Cardiac muscle cell (in vitro differentiated cells and primary cell): Measurements from ENCODE around the gene MZT2A. TPM values are rescaled to one million over a fixed set of nuclear protein-coding genes. Genes with fewer than 3 reads are reported as not detected.
"Not testable (repeated sequence)": the region's sequence is repeated elsewhere in the genome, so short reads cannot be mapped to it uniquely, and the experiment has no call there.

Experiments
- DNase-seq, 2 donors: peaks; one replicate each; pipeline versions ENCODE4 v3.0.0 to v3.0.0-alpha.2; 2010 to 2017; ENCODE audit warnings: low read depth in 1 of 2, low spot score in 1 of 2
- H3K27ac ChIP-seq: fragments of 200-600 bp; sonication (generic); 2 replicates; pipeline ENCODE4 v1.5.1; 2016
- H3K27me3 ChIP-seq: fragments of 200-600 bp; sonication (generic); 2 replicates; pipeline ENCODE4 v1.6.0; 2016; ENCODE audit warnings: control low read depth
- H3K36me3 ChIP-seq: fragments of 200-600 bp; sonication (generic); 2 replicates; pipeline ENCODE4 v1.5.1; 2016; ENCODE audit warnings: control low read depth
- H3K4me1 ChIP-seq: fragments of 200-600 bp; sonication (generic); 2 replicates; pipeline ENCODE4 v1.8.1; 2017; ENCODE audit warnings: low read depth, mild to moderate bottlenecking, mixed run types
- H3K4me3 ChIP-seq: fragments of 200-600 bp; sonication (generic); 2 replicates; pipeline ENCODE4 v1.5.1; 2016; ENCODE audit warnings: mild to moderate bottlenecking
- H3K9me3 ChIP-seq: fragments of 200-600 bp; sonication (generic); 2 replicates; pipeline ENCODE4 v1.5.1; 2017; ENCODE audit warnings: low read depth, mild to moderate bottlenecking, control low read depth
- polyA plus RNA-seq: library from polyadenylated mRNA; unstranded; fragments of >200 nt; fragmentation: Nextera tagmentation; extraction: Ambion mirVana; gene quantifications from 2 replicates; pipeline ENCODE4 v1.2.1, GENCODE V29; 2016
- total RNA-seq: library from RNA; depleted of rRNA; stranded (reverse); fragments of >200 nt; gene quantifications from 2 replicates; pipeline ENCODE4 v1.2.3, GENCODE V29; 2016
- TF ChIP-seq, protein P1 (sequence below): IDR thresholded peaks from 2 replicates; pipeline ENCODE4 v1.5.1; 2012; ENCODE audit warnings: low read depth, mild to moderate bottlenecking, low read length

Gene MZT2A
- total RNA-seq (167 and 233 TPM in 2 replicates), polyA plus RNA-seq (146 and 186 TPM in 2 replicates)

DNA sequence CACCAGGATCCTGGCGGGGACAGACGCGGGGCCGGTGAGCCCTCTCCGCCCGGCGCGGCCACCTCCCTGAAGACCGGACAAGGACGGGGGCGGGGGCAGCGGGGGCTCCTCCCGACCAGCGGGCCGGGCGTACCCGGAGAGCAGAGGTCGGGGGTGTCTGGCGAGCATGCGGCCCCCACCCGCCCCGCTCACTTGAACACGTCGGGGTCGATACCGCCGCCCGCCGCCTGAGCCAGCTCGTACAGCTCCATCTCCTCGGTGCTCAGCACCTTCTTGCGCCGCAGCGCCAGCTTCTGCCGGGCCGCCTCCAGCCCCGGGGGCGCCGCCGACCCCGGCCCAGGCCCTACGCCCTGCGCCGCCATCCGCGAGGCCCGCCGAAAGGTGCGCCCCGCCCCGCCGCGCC, at the start of gene MZT2A:
Gene MZT2A (minus strand): TSS at position 383 of the 403 bp plus-strand sequence. CDS start 21 bp downstream, at position 362.
- not testable (repeated sequence) for DNase-seq, H3K36me3 ChIP-seq, H3K27me3 ChIP-seq, H3K4me1 ChIP-seq, H3K9me3 ChIP-seq
- peak within 1 kb of the TSS; percentile 90 for H3K27ac ChIP-seq
- H3K4me3 ChIP-seq: peak within 1 kb of the TSS; percentile 83

DNA sequence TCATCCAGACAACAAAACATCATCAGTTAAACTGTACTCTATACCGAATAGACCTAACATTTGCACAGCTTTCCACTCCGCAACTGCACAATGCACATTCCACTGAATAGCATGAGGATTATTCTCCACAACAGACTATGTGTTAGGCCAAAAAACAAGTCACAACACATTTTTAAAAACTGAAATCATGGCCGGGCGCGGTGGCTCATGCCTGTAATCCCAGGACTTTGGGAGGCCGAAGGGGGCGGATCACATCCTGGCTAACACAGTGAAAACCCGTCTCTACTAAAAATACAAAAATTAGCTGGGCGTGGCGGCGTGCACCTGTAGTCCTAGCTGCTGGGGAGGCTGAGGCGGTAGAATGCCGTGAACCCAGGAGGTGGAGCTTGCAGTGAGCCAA, 46.7 kb upstream of the MZT2A start:
- not testable (repeated sequence) for H3K4me1 ChIP-seq, H3K4me3 ChIP-seq, H3K27ac ChIP-seq

DNA sequence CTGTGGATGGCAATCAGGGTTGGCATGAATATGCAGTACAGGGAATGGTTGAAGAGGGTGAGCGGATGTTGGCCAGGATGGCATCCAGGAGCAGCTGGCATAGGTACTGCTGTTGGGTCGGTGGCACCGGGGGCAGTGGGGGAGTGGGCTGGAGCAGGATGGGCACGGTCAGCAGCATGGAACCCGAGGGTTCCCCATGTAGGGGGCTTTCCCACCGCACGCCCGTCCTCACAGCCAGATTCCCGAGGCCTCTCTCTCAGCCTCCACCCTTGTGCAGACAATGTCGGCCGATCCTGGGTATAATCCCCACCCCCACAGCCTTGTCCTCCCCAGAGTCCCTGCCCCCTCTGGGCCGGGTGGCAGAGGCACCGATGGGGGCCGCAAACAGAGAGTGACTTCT, 44.6 kb upstream of the MZT2A start:
- not testable (repeated sequence) for DNase-seq, H3K4me3 ChIP-seq, H3K9me3 ChIP-seq, H3K27me3 ChIP-seq, H3K27ac ChIP-seq, H3K4me1 ChIP-seq, H3K36me3 ChIP-seq

More for the DNA sequence above, 46.7 kb upstream of the MZT2A start:
- not testable (repeated sequence) for DNase-seq, H3K9me3 ChIP-seq, H3K36me3 ChIP-seq, H3K27me3 ChIP-seq

GRCh38 chr2:131535951-131536826, 44.0 kb upstream of the MZT2A start:
- not testable (repeated sequence) for H3K27ac ChIP-seq, DNase-seq

DNA sequence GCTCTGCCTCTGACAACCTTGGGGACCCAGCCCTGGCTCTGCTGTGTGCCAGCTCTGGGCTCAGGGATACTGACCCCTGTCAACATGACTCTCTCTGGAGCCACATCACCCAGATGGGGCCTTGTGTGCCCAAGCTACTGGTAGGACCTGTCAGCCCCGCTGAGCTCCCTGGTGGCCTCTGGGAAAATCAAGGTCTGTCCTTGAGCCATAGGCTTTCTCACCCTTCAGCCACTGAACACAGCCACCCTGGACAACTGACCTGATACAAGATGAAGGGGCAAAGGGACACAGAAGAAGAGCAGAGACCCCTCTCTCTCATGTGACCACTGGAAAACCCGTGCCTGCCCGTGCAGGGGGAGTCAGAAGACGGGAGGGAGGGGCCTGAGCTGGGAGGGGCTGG, 43.3 kb upstream of the MZT2A start:
- Histone ChIP-seq H3K36me3 (no peaks in the 10 kb centered on the region), H3K4me1 (no peaks in the 10 kb centered on the region), H3K4me3 (no peak overlapping the region), H3K27ac (no peak overlapping the region), H3K27me3 (no peaks in the 10 kb centered on the region), H3K9me3 (no peaks in the 10 kb centered on the region)
- DNase-seq: no peak
- TF ChIP-seq, protein P1, sequence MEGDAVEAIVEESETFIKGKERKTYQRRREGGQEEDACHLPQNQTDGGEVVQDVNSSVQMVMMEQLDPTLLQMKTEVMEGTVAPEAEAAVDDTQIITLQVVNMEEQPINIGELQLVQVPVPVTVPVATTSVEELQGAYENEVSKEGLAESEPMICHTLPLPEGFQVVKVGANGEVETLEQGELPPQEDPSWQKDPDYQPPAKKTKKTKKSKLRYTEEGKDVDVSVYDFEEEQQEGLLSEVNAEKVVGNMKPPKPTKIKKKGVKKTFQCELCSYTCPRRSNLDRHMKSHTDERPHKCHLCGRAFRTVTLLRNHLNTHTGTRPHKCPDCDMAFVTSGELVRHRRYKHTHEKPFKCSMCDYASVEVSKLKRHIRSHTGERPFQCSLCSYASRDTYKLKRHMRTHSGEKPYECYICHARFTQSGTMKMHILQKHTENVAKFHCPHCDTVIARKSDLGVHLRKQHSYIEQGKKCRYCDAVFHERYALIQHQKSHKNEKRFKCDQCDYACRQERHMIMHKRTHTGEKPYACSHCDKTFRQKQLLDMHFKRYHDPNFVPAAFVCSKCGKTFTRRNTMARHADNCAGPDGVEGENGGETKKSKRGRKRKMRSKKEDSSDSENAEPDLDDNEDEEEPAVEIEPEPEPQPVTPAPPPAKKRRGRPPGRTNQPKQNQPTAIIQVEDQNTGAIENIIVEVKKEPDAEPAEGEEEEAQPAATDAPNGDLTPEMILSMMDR: no peak

More at GRCh38 chr2:131535951-131536826, 44.0 kb upstream of the MZT2A start:
- H3K27me3 ChIP-seq, H3K4me3 ChIP-seq, H3K36me3 ChIP-seq, H3K4me1 ChIP-seq, H3K9me3 ChIP-seq: not testable (repeated sequence)

DNA sequence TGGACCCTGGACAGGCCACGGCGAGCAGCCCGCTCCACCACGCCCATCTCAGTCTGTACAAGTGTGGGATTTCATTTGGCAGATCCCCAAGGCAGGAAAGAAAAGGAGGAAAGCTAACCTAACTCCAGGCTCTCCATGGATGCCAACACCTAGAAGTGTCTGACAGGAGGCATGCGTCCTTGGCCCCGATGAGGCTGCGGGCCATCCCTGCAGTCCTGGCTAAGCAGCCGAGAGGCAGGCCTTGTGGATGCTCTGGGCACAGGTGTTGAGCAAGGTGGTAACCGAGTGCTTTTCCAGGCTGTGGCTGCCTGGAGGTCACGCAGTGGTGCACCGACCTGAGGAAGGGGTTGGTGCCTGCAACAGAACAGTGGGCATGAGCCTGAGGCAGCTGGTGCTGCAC, 42.8 kb upstream of the MZT2A start:
- H3K36me3 ChIP-seq, H3K27me3 ChIP-seq, H3K4me1 ChIP-seq, H3K27ac ChIP-seq, H3K9me3 ChIP-seq, H3K4me3 ChIP-seq: not testable (repeated sequence)
- DNase-seq: peak in 1 of 2 donors; percentile 15

GRCh38 chr2:131534317-131534672, 42.1 kb upstream of the MZT2A start:
- DNase-seq, H3K36me3 ChIP-seq, H3K4me1 ChIP-seq, H3K27me3 ChIP-seq, H3K9me3 ChIP-seq, H3K4me3 ChIP-seq, H3K27ac ChIP-seq: not testable (repeated sequence)

DNA sequence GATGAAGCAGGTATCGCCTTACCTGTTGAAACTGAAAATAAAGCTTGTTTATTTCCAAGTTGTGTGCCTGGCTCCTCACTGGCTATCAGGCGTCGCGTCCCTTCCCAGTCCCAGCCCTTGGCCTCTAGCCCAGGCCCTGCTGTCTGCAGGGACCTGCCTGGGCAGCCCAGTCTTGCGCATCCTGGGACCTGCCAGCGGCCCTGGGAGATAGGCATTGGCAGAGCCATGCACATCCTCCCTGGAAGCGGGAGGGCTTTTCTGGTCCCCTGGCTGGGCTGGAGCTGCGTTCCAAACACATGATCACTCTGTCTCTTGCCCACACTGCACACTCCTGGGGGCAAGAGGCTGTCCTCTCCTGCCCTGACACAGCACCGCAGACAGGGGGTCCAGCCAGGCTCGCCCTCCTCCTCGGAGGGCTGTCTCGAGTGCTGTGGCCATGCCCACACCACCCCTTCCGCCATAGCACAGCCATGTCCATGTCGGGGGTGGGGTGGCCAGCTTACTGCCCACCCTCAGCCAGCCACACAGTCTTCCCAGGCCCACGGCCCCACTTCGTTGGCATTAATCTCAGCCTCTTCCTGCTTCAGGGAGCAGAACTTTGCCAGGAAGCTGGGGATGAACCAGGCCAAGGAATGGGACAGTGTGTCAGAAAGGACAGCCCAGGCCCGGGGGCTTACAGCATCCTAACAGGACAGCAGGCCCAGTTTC, 41.6 kb upstream of the MZT2A start:
- H3K27me3 ChIP-seq, H3K36me3 ChIP-seq, H3K9me3 ChIP-seq, H3K4me3 ChIP-seq, DNase-seq, H3K27ac ChIP-seq, H3K4me1 ChIP-seq: not testable (repeated sequence)

DNA sequence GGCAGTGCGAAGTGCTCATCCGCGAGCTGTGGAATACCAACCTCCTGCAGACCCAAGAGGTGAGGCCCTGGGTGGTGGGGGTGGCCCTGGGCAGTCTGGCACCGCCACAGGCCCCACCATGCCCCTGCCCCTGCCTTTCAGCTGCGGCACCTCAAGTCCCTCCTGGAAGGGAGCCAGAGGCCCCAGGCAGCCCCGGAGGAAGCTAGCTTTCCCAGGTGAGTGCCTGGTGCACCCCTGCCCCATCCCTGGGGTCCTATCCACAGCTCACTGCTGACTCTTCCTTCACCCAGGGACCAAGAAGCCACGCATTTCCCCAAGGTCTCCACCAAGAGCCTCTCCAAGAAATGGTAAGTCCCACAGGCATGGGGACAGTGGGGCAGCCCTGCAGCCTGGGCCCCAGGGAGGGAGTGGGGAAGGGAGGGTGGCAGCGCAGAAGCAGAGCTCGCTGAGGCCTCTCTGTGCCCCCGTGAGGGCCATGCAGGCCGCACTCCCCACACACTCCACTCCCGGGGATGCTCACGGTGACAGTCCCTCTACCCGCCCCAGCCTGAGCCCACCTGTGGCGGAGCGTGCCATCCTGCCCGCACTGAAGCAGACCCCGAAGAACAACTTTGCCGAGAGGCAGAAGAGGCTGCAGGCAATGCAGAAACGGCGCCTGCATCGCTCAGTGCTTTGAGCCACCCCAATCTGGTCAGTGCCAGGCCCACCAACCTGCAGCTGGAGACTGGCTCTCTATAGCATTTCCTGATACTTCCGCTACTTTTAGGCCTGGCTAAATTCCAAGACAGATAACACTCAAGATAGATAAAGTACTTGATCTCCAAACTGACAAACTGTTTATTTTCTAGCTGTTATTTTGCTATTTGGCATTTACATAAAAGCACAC, 40.8 kb upstream of the MZT2A start:
- H3K27me3 ChIP-seq, H3K4me3 ChIP-seq, H3K27ac ChIP-seq, DNase-seq, H3K4me1 ChIP-seq, H3K36me3 ChIP-seq, H3K9me3 ChIP-seq: not testable (repeated sequence)

DNA sequence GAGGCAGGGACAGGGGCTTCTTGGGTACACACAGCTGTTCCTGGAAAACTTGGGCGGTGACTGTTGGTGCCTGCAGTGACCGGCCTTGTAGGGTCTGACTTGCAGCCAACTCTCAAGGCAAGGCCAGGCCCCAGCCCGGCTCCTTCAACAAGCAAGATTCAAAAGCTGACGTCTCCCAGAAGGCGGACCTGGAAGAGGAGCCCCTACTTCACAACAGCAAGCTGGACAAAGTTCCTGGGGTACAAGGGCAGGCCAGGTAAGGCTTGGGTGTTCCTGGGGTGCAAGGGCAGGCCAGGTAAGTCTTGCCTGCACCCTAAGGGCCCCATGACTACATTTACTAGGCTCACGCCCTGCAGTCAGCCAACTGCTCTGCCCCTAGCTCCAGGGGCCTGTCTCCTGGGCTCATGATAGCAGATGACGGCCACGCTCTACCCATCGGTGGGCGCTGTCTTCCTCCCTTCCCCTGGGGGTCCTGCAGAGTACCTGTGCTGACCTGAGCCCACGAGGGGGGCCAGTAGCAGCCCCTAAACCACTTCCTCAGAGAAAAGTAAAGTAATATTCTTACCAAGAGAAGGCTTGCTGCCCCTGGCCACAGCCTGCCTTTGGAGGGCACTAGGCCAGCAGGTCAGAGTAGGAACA, 39.5 kb upstream of the MZT2A start:
- H3K27me3 ChIP-seq, H3K4me3 ChIP-seq, H3K36me3 ChIP-seq, DNase-seq, H3K9me3 ChIP-seq, H3K4me1 ChIP-seq, H3K27ac ChIP-seq: not testable (repeated sequence)

GRCh38 chr2:131530626-131531344, 38.6 kb upstream of the MZT2A start:
- H3K4me3 ChIP-seq, H3K4me1 ChIP-seq, H3K9me3 ChIP-seq, H3K27ac ChIP-seq, H3K27me3 ChIP-seq, H3K36me3 ChIP-seq, DNase-seq: not testable (repeated sequence)
